Heart left ventricle (tissue), 16 donors: ENCODE data around the gene FNBP1. TPM values are rescaled to one million over a fixed set of nuclear protein-coding genes. Genes with fewer than 3 reads are reported as not detected.

ENCODE experiments used
- ATAC-seq, 4 donors: fragments of 200-7000 bp; cut with Tn5 transposase; one replicate each; pipeline ENCODE4 v1.9.1; 2020 to 2022; ENCODE audit warnings: moderate library complexity in 4 of 4, mild to moderate bottlenecking in 3 of 4, moderate number of reproducible peaks in 1 of 4
- DNase-seq, 5 donors: peaks; one replicate each; pipeline ENCODE4 v3.0.0-alpha.2; 2020
- H3K27ac ChIP-seq, 12 donors: fragments of 200-600 bp; sonication (generic) in 4 of 12; one replicate each; pipeline versions ENCODE4 v1.5.0 to v1.8.0; 2016 to 2022; ENCODE audit warnings: mild to moderate bottlenecking in 2 of 12
- H3K27me3 ChIP-seq, 9 donors: fragments of 200-600 bp; sonication (generic) in 2 of 9; one replicate each; pipeline versions ENCODE4 v1.5.1 to v1.8.0; 2016 to 2022; ENCODE audit warnings: mild to moderate bottlenecking in 3 of 9
- H3K36me3 ChIP-seq, 9 donors: fragments of 200-600 bp; sonication (generic) in 2 of 9; one replicate each; pipeline versions ENCODE4 v1.5.0 to v1.8.0; 2018 to 2022; ENCODE audit warnings: mild to moderate bottlenecking in 2 of 9
- H3K4me1 ChIP-seq, 12 donors: fragments of 200-600 bp; sonication (generic) in 4 of 12; one replicate each; pipeline versions ENCODE4 v1.5.0 to v1.8.0; 2016 to 2022; ENCODE audit warnings: mild to moderate bottlenecking in 3 of 12
- H3K4me3 ChIP-seq, 12 donors: fragments of 200-600 bp; sonication (generic) in 4 of 12; one replicate each; pipeline versions ENCODE4 v1.5.0 to v1.8.0; 2017 to 2022; ENCODE audit warnings: mild to moderate bottlenecking in 9 of 12, moderate library complexity in 4 of 12
- H3K9me3 ChIP-seq, 12 donors: fragments of 200-600 bp; sonication (generic) in 4 of 12; one replicate each; pipeline versions ENCODE4 v1.5.0 to v1.8.0; 2016 to 2022; ENCODE audit warnings: mild to moderate bottlenecking in 1 of 12
- CTCF ChIP-seq, 12 donors: fragments of 200-600 bp; sonication (generic) in 4 of 12; IDR thresholded peaks; one replicate each; pipeline versions ENCODE4 v1.5.0 to v1.8.0; 2018 to 2022; ENCODE audit warnings: antibody characterized with exemption in 12 of 12, mild to moderate bottlenecking in 5 of 12
- POLR2A ChIP-seq, 2 donors: fragments of 450-650 bp; IDR thresholded peaks; one replicate each; pipeline ENCODE4 v1.6.1; 2017; ENCODE audit warnings: antibody characterized with exemption in 2 of 2, mild to moderate bottlenecking in 2 of 2, moderate library complexity in 2 of 2
- WGBS, 4 donors: extraction: QIAGEN DNeasy Blood & Tissue Kit in 2 of 4; methylation state at CpG; one replicate each; pipeline versions ENCODE4 v1.1.5 to v1.1.7; 2013 to 2018; 5-methylcytosine and 5-hydroxymethylcytosine counted together
- intact Hi-C, 10 donors: fragments of 100-400 bp; cut with DNase I; formaldehyde crosslinking; loops; one replicate each; pipeline versions ENCODE4 v1.11.1 to v1.14.2; 2022
- polyA plus RNA-seq, 2 donors: library from polyadenylated mRNA; stranded (reverse); fragments of 200-250 nt; gene quantifications; one replicate each; pipeline ENCODE4 v1.2.3, GENCODE V29; 2013
- total RNA-seq, 9 donors: library from RNA; depleted of rRNA in 2 of 9; stranded (reverse); fragments of >200 nt in 2 of 9; fragmentation: NEBNext Ultra II Directional in 3 of 9; extraction: Animal tissue kit (Norgen Biotek cat#: 25700) in 3 of 9; gene quantifications; one replicate each; pipeline versions ENCODE4 v1.1.0 to v1.2.4, GENCODE V29; 2016 to 2023
- donor health status: ischemic (EF 13 %, LVEDD 7.1; RV severe dilation, severe dysfunction).
- donor health status: healthy with polysubstance abuse.
- donor health status: DM: no; HTN: yes; CAD: no.
- donor health status: DM: no; HTN: no; CAD: no.
- donor health status: ischemic (EF 25% LVEDD 6.9; RV normal size, moderate dysfunction).
- donor health status: ischemic (EF 25% LVEDD 5.7; RV mildly dilated, moderate dysfunction).
- donor health status: healthy.
- donor health status: DM: yes; HTN: yes; CAD: no.
- donor health status: ischemic (EF 35%, LVEDD 5.7; RV mildly dilated, moderate dysfunction).
- donor health status: nonischemic (EF 11% LVEDD 7.7; RV severe dilation, severe dysfunction).
- donor health status: DM: yes; HTN: yes; CAD: no.
- donor health status: PGD.
- donor health status: ischemic (EF 29% LVEDD 5.4; RV normal size, mild dysfunction).
- donor health status: nonischemic (EF 23%, LVEDD 6.1; RV moderate dilation, normal function).

FNBP1 gene
- total and polyA plus RNA-seq, 11 donors: 6.9 to 47.3 (median 24.1) TPM

- Histone ChIP-seq H3K27ac (no peak overlapping the region), H3K4me3 (no peak overlapping the region), H3K27me3 (no peaks in the 10 kb centered on the region), H3K4me1 (no peaks in the 10 kb centered on the region), H3K36me3 (peaks cover 0 to 80% (median 25%) of the 10 kb centered on the region in 9 donors), H3K9me3 (no peaks in the 10 kb centered on the region)
- intact Hi-C loops: no loop called here
- no peak for ATAC-seq
- no peak for DNase-seq
- WGBS, 4 donors: 85 to 96% (median 93%) methylated on average over 6 to 11 of the region's 11 CpGs
- TF ChIP-seq POLR2A (IDR thresholded peaks at IDR 0.05): no peak
- no peak for TF ChIP-seq CTCF (IDR thresholded peaks at IDR 0.05)
Observed at GRCh38 chr9:129878291-129878690, 164.7 kb downstream of the FNBP1 start.

- TF ChIP-seq POLR2A (IDR thresholded peaks at IDR 0.05) (no peak), CTCF (IDR thresholded peaks at IDR 0.05) (no peak)
- no peaks in the 10 kb centered on the region for H3K27me3 ChIP-seq
- 94 to 97% (median 96%) methylated on average over 7 of the region's 7 CpGs for WGBS, 4 donors
- intact Hi-C loops: no loop called here
- H3K4me1 ChIP-seq: no peaks in the 10 kb centered on the region
- DNase-seq (no peak), ATAC-seq (no peak)
- H3K4me3 ChIP-seq: no peak overlapping the region
- H3K27ac ChIP-seq: peak overlapping the region in 1 of 12 donors; percentile 49
- H3K9me3 ChIP-seq: no peaks in the 10 kb centered on the region
- H3K36me3 ChIP-seq: peaks cover 0 to 66% (median 25%) of the 10 kb centered on the region in 9 donors
Observed at GRCh38 chr9:129876815-129877214, 166.2 kb downstream of the FNBP1 start.

GRCh38 chr9:129875687-129876395 lies 167.1 kb downstream of the FNBP1 start:
- Histone ChIP-seq H3K9me3 (no peaks in the 10 kb centered on the region), H3K27me3 (no peaks in the 10 kb centered on the region), H3K27ac (no peak overlapping the region), H3K4me3 (no peak overlapping the region), H3K4me1 (no peaks in the 10 kb centered on the region), H3K36me3 (peaks cover 0 to 56% (median 25%) of the 10 kb centered on the region in 9 donors)
- ATAC-seq (peak in 2 of 4 donors; percentile 7 to 30), DNase-seq (no peak)
- 89 to 94% (median 91%) methylated on average over 25 to 27 of the region's 27 CpGs for WGBS, 4 donors
- intact Hi-C loops: no loop called here
- no peak for TF ChIP-seq CTCF (IDR thresholded peaks at IDR 0.05)

GRCh38 chr9:129875181-129875611 lies 167.8 kb downstream of the FNBP1 start:
- no peaks in the 10 kb centered on the region for H3K9me3 ChIP-seq
- TF ChIP-seq POLR2A (IDR thresholded peaks at IDR 0.05) (no peak), CTCF (IDR thresholded peaks at IDR 0.05) (no peak)
- no peak overlapping the region for H3K27ac ChIP-seq
- DNase-seq (no peak), ATAC-seq (no peak)
- peaks cover 0 to 50% (median 28%) of the 10 kb centered on the region in 9 donors for H3K36me3 ChIP-seq
- H3K27me3 ChIP-seq: no peaks in the 10 kb centered on the region
- intact Hi-C loops: no loop called here
- WGBS, 4 donors: 87 to 92% (median 90%) methylated on average over 13 to 23 of the region's 23 CpGs
- no peaks in the 10 kb centered on the region for H3K4me1 ChIP-seq
- no peak overlapping the region for H3K4me3 ChIP-seq
